GM12878 (cell line): ENCODE measurements around the gene PTPN20. TPM values are rescaled to one million over a fixed set of nuclear protein-coding genes. Genes with fewer than 3 reads are reported as not detected.
"Not testable (repeated sequence)": the region's sequence is repeated elsewhere in the genome, so short reads cannot be mapped to it uniquely, and the experiment has no call there.

Experiments used
- ATAC-seq: fragments of 200-7000 bp; cut with Tn5 transposase; 3 replicates; pipeline ENCODE4 v1.9.1; 2020; ENCODE audit warnings: mild to moderate bottlenecking, moderate library complexity
- BruUV-seq: library from RNA; stranded (reverse); fragments of 400-500 nt; replicated peaks from 2 replicates; lab custom pipeline; 2021; lab: Mats Ljungman, UMichigan
- CTCF ChIA-PET: fragments of 300-600 bp; sonication (Branson Sonifier 250); formaldehyde crosslinking; extraction: SDS; loops from one replicate; lab custom pipeline; 2021; ENCODE audit warnings: inconsistent platforms; lab: Yijun Ruan, JAX
- POLR2A ChIA-PET: fragments of 350-600 bp; formaldehyde crosslinking; extraction: SDS; loops from one replicate; lab custom pipeline; 2021; ENCODE audit warnings: inconsistent platforms; lab: Charles Lee
- RAD21 ChIA-PET: fragments of 300-600 bp; sonication (Branson Sonifier 250); formaldehyde crosslinking; loops from one replicate; lab custom pipeline; 2023; ENCODE audit warnings: antibody characterized with exemption; ENCODE audit not compliant: unreplicated experiment; lab: Charles Lee
- SMC1A ChIA-PET: fragments of 300-600 bp; sonication (Branson Sonifier 250); formaldehyde crosslinking; loops from one replicate; lab custom pipeline; 2023; ENCODE audit not compliant: unreplicated experiment, uncharacterized antibody; lab: Charles Lee
- DNase-seq: peaks from one replicate; pipeline ENCODE4 v3.0.0-alpha.2; 2011; ENCODE audit warnings: low read depth, low spot score
- FAIRE-seq: peaks from 3 replicates; lab custom pipeline; 2011; peaks lifted over from hg19 to GRCh38; lab: Jason Lieb, UNC
- H2AFZ ChIP-seq: 2 replicates; pipeline ENCODE4 v1.6.0; 2011; ENCODE audit warnings: low read depth, low read length, control low read depth; ENCODE audit not compliant: control insufficient read depth
- H3K27ac ChIP-seq: 2 replicates; pipeline ENCODE4 v1.5.1; 2011; ENCODE audit warnings: control low read depth; ENCODE audit not compliant: control insufficient read depth, insufficient read depth
- H3K27me3 ChIP-seq, 2 experiments: replicated peaks in 1 of 2; 2 replicates each; pipeline versions ENCODE4 v1.6.0 to v1.6.1; 2011; ENCODE audit warnings: low read length in 1 of 2; ENCODE audit not compliant: control insufficient read depth in 2 of 2, insufficient read depth in 2 of 2
- H3K36me3 ChIP-seq, 2 experiments: 2 replicates each; pipeline ENCODE4 v1.5.1; 2011; ENCODE audit warnings: low read length in 1 of 2; ENCODE audit not compliant: control insufficient read depth in 2 of 2, insufficient read depth in 2 of 2
- H3K4me1 ChIP-seq: 2 replicates; pipeline ENCODE4 v1.6.1; 2011; ENCODE audit warnings: mild to moderate bottlenecking, low read length, moderate library complexity, mixed read lengths; ENCODE audit not compliant: control insufficient read depth, insufficient read depth
- H3K4me2 ChIP-seq: 2 replicates; pipeline ENCODE4 v1.6.0; 2011; ENCODE audit warnings: control low read depth; ENCODE audit not compliant: control insufficient read depth, insufficient read depth
- H3K4me3 ChIP-seq: fragments of 200-600 bp; sonication (generic); 2 replicates; pipeline ENCODE4 v1.5.1; 2016
- H3K79me2 ChIP-seq: 2 replicates; pipeline ENCODE4 v1.6.0; 2011; ENCODE audit warnings: low read length; ENCODE audit not compliant: control insufficient read depth, insufficient read depth
- H3K9ac ChIP-seq: 2 replicates; pipeline ENCODE4 v1.8.0; 2011; ENCODE audit warnings: low read length, control low read depth, mixed read lengths; ENCODE audit not compliant: control insufficient read depth, insufficient read depth
- H3K9me3 ChIP-seq: replicated peaks from 3 replicates; pipeline ENCODE4 v1.5.1; 2011; ENCODE audit warnings: mild to moderate bottlenecking, low read length; ENCODE audit not compliant: control insufficient read depth, insufficient read depth
- H4K20me1 ChIP-seq: 2 replicates; pipeline ENCODE4 v1.6.0; 2011; ENCODE audit not compliant: control insufficient read depth, insufficient read depth
- WGBS: methylation state at CpG from one replicate; pipeline ENCODE4 v1.1.6; 2016; ENCODE audit warnings: low lambda C conversion rate; ENCODE audit not compliant: insufficient replicate concordance, insufficient coverage; ENCODE audit errors: missing lambda C conversion rate; 5-methylcytosine and 5-hydroxymethylcytosine counted together
- in situ Hi-C: fragments of 300-500 bp; cut with MboI; formaldehyde crosslinking; loops from 9 replicates; pipeline ENCODE4 v1.14.3; 2018; ENCODE audit warnings: mixed read lengths
- intact Hi-C: fragments of 100-400 bp; cut with micrococcal nuclease; formaldehyde crosslinking; loops from one replicate; pipeline ENCODE4 v1.14.2; 2022; ENCODE audit not compliant: unreplicated experiment
- polyA plus RNA-seq, 11 experiments: library from polyadenylated mRNA; depleted of rRNA in 4 of 11; unstranded in 6 of 11; stranded (reverse) in 5 of 11; fragments of >200 nt; fragmentation: Nextera tagmentation in 4 of 11; fragmentation: Illumina TruSeq in 1 of 11; extraction: Ambion mirVana in 4 of 11; extraction: Trizol in 1 of 11; gene quantifications; 1 replicate in 1 of 11; 2 replicates in 10 of 11; pipeline versions ENCODE4 v1.2.1 to v1.2.3, GENCODE V29; 2011 to 2016; ENCODE audit warnings: inconsistent platforms in 2 of 11, missing spikeins in 2 of 11, low read depth in 1 of 11
- total RNA-seq, 4 experiments: library from RNA; depleted of rRNA in 3 of 4; stranded (reverse); fragments of >200 nt in 3 of 4; fragmentation: Illumina TruSeq in 1 of 4; extraction: Trizol in 1 of 4; gene quantifications; 2 replicates each; pipeline versions ENCODE4 v1.2.1 to v1.2.3, GENCODE V29; 2013 to 2021

The PTPN20 gene
- total and polyA plus RNA-seq, 10 of the 15 experiments (the other 5 are each of a cell fraction or from before 2014, with no cell fraction given): 0.04 to 3.4 (median 0.10) TPM; not detected in 4

DNA sequence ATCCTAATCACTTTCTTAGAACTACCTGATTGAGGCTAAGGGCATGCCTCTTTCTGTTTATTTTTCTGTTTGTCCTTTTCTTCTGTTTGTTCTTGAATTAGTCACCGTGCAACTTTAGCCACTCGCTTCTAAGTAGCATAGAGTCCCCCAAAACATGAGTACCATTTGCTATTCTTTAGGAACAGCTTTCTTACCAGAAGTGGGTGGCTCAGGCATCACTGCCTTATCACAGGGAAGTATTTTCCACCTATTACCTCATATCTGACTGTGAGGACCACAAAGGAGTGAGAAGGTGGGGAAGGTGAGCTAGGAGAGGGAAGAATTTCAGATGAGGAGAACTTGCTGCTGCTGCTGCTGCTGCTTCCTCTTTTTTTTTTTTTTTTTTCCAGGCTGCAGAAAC lies 13.9 kb downstream of the PTPN20 start:
- H4K20me1 ChIP-seq, H3K9ac ChIP-seq, H3K27me3 ChIP-seq, intact Hi-C loops, ATAC-seq, H3K4me1 ChIP-seq, RAD21 ChIA-PET, FAIRE-seq, H3K9me3 ChIP-seq, H3K36me3 ChIP-seq, H3K79me2 ChIP-seq, H3K4me2 ChIP-seq, BruUV-seq, H3K4me3 ChIP-seq, in situ Hi-C loops, CTCF ChIA-PET, SMC1A ChIA-PET, DNase-seq, H3K27ac ChIP-seq, H2AFZ ChIP-seq: not testable (repeated sequence)
- WGBS: no CpG with 5 or more reads among the region's 2 CpGs
- POLR2A ChIA-PET: interaction anchor here (0.6 kb wide), 1 partner anchor 97 kb away, joined by 3 read pairs; no protein-coding TSS in a partner anchor

DNA sequence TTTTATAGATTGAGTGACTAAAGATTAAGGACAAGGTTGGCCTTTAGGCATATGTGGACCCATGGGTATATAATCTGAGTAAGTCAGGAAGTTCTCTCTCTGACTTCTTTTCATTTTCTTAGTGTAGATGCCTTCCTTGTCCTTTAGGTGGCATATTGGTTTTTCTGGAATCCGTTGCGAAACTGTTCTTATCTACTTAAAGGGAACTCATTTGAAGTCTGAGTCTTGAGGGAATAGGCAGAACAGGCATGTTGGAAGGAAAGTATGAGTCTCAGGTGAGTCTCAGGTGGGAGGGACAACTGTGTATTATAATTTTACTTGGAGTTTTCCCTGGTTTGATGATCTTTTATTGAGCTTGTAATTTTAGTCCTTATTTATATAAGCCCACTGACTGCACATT lies 14.6 kb downstream of the PTPN20 start:
- H3K27me3 ChIP-seq, H2AFZ ChIP-seq, H3K4me1 ChIP-seq, H4K20me1 ChIP-seq, SMC1A ChIA-PET, FAIRE-seq, H3K79me2 ChIP-seq, H3K4me2 ChIP-seq, H3K36me3 ChIP-seq, in situ Hi-C loops, BruUV-seq, H3K9ac ChIP-seq, CTCF ChIA-PET, intact Hi-C loops, RAD21 ChIA-PET, DNase-seq, H3K4me3 ChIP-seq, H3K9me3 ChIP-seq, H3K27ac ChIP-seq: not testable (repeated sequence)
- POLR2A ChIA-PET: interaction anchor here (0.6 kb wide), 1 partner anchor 96 kb away, joined by 3 read pairs; no protein-coding TSS in a partner anchor
- 13% methylated on average over 2 of the region's 2 CpGs for WGBS
- peak; percentile 46; the same call in 2 of the 3 replicates for ATAC-seq

DNA sequence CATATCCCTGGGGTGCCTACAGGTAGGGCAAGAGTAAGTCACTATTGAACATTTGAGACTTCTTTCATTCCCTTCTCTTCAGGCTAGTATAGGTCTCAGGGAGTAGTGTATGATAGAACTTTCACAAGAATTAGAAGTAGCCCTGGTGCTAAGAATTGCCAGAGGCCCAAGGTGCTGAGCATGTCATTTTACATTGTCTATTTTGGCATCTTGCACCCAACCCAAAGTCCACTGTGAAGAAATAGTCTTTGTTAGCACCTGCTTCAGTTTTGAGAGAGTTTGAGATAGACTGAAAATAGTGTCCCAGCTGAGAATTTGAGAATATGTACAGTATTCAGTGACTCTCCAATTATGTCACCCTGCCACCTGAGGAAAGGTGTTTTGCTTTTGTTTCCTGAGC lies 17.6 kb downstream of the PTPN20 start:
- H3K27ac ChIP-seq, H3K4me2 ChIP-seq, H3K36me3 ChIP-seq, H3K9ac ChIP-seq, H3K9me3 ChIP-seq, DNase-seq, H3K27me3 ChIP-seq, SMC1A ChIA-PET, POLR2A ChIA-PET, in situ Hi-C loops, H3K4me1 ChIP-seq, intact Hi-C loops, RAD21 ChIA-PET, H4K20me1 ChIP-seq, CTCF ChIA-PET, H2AFZ ChIP-seq, FAIRE-seq, H3K79me2 ChIP-seq, H3K4me3 ChIP-seq, ATAC-seq, BruUV-seq: not testable (repeated sequence)

DNA sequence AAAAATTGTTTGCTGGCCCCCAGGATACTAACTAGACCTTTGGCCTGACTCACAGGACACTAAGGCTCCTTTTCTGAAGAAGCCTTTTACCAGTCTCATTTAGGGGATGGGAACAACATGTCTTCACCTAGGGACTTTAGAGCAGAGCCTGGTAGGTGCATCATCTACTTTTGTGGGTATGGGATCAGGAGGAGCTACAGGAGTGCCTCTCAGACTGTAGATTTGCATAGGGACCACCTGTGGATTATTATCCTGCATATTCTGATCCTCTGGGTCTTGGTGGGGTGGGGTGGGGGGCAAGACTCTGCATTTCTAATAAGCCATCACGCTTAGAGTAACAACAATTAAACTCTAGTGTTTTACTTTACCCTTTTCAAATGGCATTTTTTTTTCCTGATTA lies 21.2 kb downstream of the PTPN20 start:
- RAD21 ChIA-PET, DNase-seq, H3K4me2 ChIP-seq, H3K79me2 ChIP-seq, FAIRE-seq, H4K20me1 ChIP-seq, H3K4me3 ChIP-seq, H3K27ac ChIP-seq, ATAC-seq, H2AFZ ChIP-seq, H3K9ac ChIP-seq, SMC1A ChIA-PET, H3K36me3 ChIP-seq, in situ Hi-C loops, CTCF ChIA-PET, BruUV-seq, H3K9me3 ChIP-seq, H3K4me1 ChIP-seq, H3K27me3 ChIP-seq, POLR2A ChIA-PET, intact Hi-C loops: not testable (repeated sequence)
- WGBS: 41% methylated on average over 1 of the region's 1 CpG
